HEK293 (cell line): Measurements from ENCODE around the gene PCTP.

Source experiments
- CTCF ChIA-PET: fragments of 350-600 bp; formaldehyde crosslinking; extraction: SDS; loops from one replicate; lab custom pipeline; 2021; ENCODE audit warnings: antibody characterized with exemption; lab: Yijun Ruan, JAX
- POLR2A ChIA-PET: fragments of 300-600 bp; formaldehyde crosslinking; extraction: SDS; loops from one replicate; lab custom pipeline; 2020; ENCODE audit warnings: antibody characterized with exemption, inconsistent platforms; lab: Yijun Ruan, JAX
- H3K27ac ChIP-seq: fragments of 200-500 bp; sonication (Bioruptor generic); 2 replicates; pipeline ENCODE4 v1.5.1; 2014; ENCODE audit warnings: low read depth, low read length, control low read depth, inconsistent platforms; ENCODE audit errors: extremely low read depth
- H3K36me3 ChIP-seq, 2 experiments: fragments of 200-500 bp in 1 of 2; sonication (Bioruptor generic) in 1 of 2; 1 replicate in 1 of 2; 2 replicates in 1 of 2; pipeline ENCODE4 v1.5.1; 2014 to 2017; ENCODE audit warnings: inconsistent platforms in 2 of 2, low read length in 2 of 2; ENCODE audit not compliant: control insufficient read depth in 2 of 2, insufficient read depth in 1 of 2
- H3K4me1 ChIP-seq: fragments of 200-500 bp; sonication (Bioruptor generic); 2 replicates; pipeline ENCODE4 v1.5.1; 2014; ENCODE audit warnings: mild to moderate bottlenecking, low read length, inconsistent platforms; ENCODE audit not compliant: control insufficient read depth, insufficient read depth
- H3K4me3 ChIP-seq: 2 replicates; pipeline ENCODE4 v1.5.1; 2011; ENCODE audit warnings: low read depth, mild to moderate bottlenecking, control low read depth, low read length, moderate library complexity
- H3K9me3 ChIP-seq: fragments of 200-500 bp; sonication (Bioruptor generic); 2 replicates; pipeline ENCODE4 v1.5.1; 2014; ENCODE audit warnings: low read depth, low read length, inconsistent platforms; ENCODE audit not compliant: control insufficient read depth, insufficient read depth
- ATF2 ChIP-seq: fragments of 450-650 bp; formaldehyde crosslinking; IDR thresholded peaks from 2 replicates; pipeline ENCODE4 v1.5.1; 2016; ENCODE audit warnings: missing biosample characterization, missing genetic modification characterization, low read depth
- BCL11A ChIP-seq: fragments of 450-650 bp; formaldehyde crosslinking; IDR thresholded peaks from 2 replicates; pipeline ENCODE4 v1.5.1; 2016; ENCODE audit warnings: low read depth, missing biosample characterization, missing genetic modification characterization
- BCL11B ChIP-seq: fragments of 450-650 bp; formaldehyde crosslinking; IDR thresholded peaks from 2 replicates; pipeline ENCODE4 v1.5.1; 2016; ENCODE audit warnings: low read depth, missing biosample characterization, missing genetic modification characterization
- GLI4 ChIP-seq: fragments of 450-650 bp; formaldehyde crosslinking; IDR thresholded peaks from 2 replicates; pipeline ENCODE4 v1.5.1; 2016; ENCODE audit warnings: missing biosample characterization, missing genetic modification characterization
- MEIS1 ChIP-seq: sonication (generic); formaldehyde crosslinking; IDR thresholded peaks from 2 replicates; pipeline ENCODE4 v1.8.1; 2022; ENCODE audit warnings: missing genetic modification reagents, mild to moderate bottlenecking, borderline replicate concordance
- ZNF112 ChIP-seq: fragments of 450-650 bp; formaldehyde crosslinking; IDR thresholded peaks from 2 replicates; pipeline ENCODE4 v1.5.0; 2017; ENCODE audit warnings: missing biosample characterization, missing genetic modification characterization
- ZNF132 ChIP-seq: fragments of 450-650 bp; formaldehyde crosslinking; IDR thresholded peaks from 2 replicates; pipeline ENCODE4 v1.5.1; 2017; ENCODE audit warnings: missing biosample characterization, missing genetic modification characterization, borderline replicate concordance
- ZNF169 ChIP-seq: fragments of 450-650 bp; formaldehyde crosslinking; IDR thresholded peaks from 2 replicates; pipeline ENCODE4 v1.5.1; 2016; ENCODE audit warnings: missing biosample characterization, missing genetic modification characterization
- ZNF174 ChIP-seq: fragments of 450-650 bp; formaldehyde crosslinking; IDR thresholded peaks from 2 replicates; pipeline ENCODE4 v1.5.0; 2017; ENCODE audit warnings: missing biosample characterization, mild to moderate bottlenecking, missing genetic modification characterization
- ZNF19 ChIP-seq: fragments of 450-650 bp; formaldehyde crosslinking; IDR thresholded peaks from 2 replicates; pipeline ENCODE4; 2016; ENCODE audit warnings: missing biosample characterization, missing genetic modification characterization, low read depth
- ZNF214 ChIP-seq: fragments of 450-650 bp; formaldehyde crosslinking; IDR thresholded peaks from 2 replicates; pipeline ENCODE4 v1.5.1; 2017; ENCODE audit warnings: missing biosample characterization, mild to moderate bottlenecking, missing genetic modification characterization, borderline replicate concordance
- ZNF23 ChIP-seq: fragments of 450-650 bp; formaldehyde crosslinking; IDR thresholded peaks from 2 replicates; pipeline ENCODE4 v1.5.1; 2016; ENCODE audit warnings: missing biosample characterization, missing genetic modification characterization, borderline replicate concordance
- ZNF529 ChIP-seq: fragments of 450-650 bp; formaldehyde crosslinking; IDR thresholded peaks from 2 replicates; pipeline ENCODE4 v1.5.1; 2017; ENCODE audit warnings: missing genetic modification characterization, missing biosample characterization; ENCODE audit not compliant: insufficient replicate concordance
- ZNF530 ChIP-seq: fragments of 450-650 bp; formaldehyde crosslinking; IDR thresholded peaks from 2 replicates; pipeline ENCODE4 v1.5.1; 2016; ENCODE audit warnings: low read depth, missing biosample characterization, missing genetic modification characterization
- ZNF624 ChIP-seq: fragments of 450-650 bp; formaldehyde crosslinking; IDR thresholded peaks from 2 replicates; pipeline ENCODE4 v1.5.1; 2017; ENCODE audit warnings: missing biosample characterization, missing genetic modification characterization
- ZNF776 ChIP-seq: fragments of 450-650 bp; formaldehyde crosslinking; IDR thresholded peaks from 2 replicates; pipeline ENCODE4 v1.5.0; 2017; ENCODE audit warnings: missing biosample characterization, missing genetic modification characterization, borderline replicate concordance
- ZNF843 ChIP-seq: fragments of 450-650 bp; formaldehyde crosslinking; IDR thresholded peaks from 2 replicates; pipeline ENCODE4 v1.5.1; 2016; ENCODE audit warnings: missing biosample characterization, missing genetic modification characterization
- TF ChIP-seq, protein P1 (sequence below): fragments of 450-650 bp; formaldehyde crosslinking; IDR thresholded peaks from 2 replicates; pipeline ENCODE4 v1.5.1; 2016; ENCODE audit warnings: missing biosample characterization, missing genetic modification characterization

The PCTP gene

DNA sequence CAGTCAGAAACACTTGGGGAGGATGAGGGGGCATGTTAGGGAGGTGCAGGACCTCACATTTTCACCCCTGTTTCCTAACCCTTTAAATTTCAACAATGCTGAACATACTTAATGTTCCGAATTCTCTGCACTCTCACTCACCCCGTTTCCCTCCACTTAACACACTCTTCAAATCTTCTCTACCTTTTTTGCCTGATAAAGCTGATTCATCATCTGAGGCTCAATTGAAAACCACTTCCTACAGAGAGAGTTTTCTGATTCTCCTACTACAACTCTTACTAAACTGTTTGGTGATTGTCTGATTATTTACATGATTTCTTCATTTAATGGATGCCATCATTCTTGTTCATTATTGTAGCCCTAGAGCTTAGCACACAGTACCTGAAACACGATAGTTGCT, 42.4 kb downstream of the PCTP start:
- POLR2A ChIA-PET = interaction anchor here (0.7 kb wide), 1 partner anchor 369 kb away, joined by 3 read pairs; no protein-coding TSS in a partner anchor
- no peak for TF ChIP-seq ZNF23 (tag by site-specific recombination)
- TF ChIP-seq, protein P1, sequence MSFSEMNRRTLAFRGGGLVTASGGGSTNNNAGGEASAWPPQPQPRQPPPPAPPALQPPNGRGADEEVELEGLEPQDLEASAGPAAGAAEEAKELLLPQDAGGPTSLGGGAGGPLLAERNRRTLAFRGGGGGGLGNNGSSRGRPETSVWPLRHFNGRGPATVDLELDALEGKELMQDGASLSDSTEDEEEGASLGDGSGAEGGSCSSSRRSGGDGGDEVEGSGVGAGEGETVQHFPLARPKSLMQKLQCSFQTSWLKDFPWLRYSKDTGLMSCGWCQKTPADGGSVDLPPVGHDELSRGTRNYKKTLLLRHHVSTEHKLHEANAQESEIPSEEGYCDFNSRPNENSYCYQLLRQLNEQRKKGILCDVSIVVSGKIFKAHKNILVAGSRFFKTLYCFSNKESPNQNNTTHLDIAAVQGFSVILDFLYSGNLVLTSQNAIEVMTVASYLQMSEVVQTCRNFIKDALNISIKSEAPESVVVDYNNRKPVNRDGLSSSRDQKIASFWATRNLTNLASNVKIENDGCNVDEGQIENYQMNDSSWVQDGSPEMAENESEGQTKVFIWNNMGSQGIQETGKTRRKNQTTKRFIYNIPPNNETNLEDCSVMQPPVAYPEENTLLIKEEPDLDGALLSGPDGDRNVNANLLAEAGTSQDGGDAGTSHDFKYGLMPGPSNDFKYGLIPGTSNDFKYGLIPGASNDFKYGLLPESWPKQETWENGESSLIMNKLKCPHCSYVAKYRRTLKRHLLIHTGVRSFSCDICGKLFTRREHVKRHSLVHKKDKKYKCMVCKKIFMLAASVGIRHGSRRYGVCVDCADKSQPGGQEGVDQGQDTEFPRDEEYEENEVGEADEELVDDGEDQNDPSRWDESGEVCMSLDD = no peak
- no peak for TF ChIP-seq BCL11A (tag by site-specific recombination)
- TF ChIP-seq ZNF169 (tag by site-specific recombination) = no peak
- TF ChIP-seq BCL11B (tag by site-specific recombination) = no peak
- TF ChIP-seq ZNF624 (tag by site-specific recombination) = no peak
- no peak for TF ChIP-seq ZNF530 (tag by site-specific recombination)
- no peak for TF ChIP-seq GLI4 (tag by site-specific recombination)
- TF ChIP-seq ZNF214 (tag by site-specific recombination) = no peak
- TF ChIP-seq ATF2 (tag by site-specific recombination) = no peak
- no peak for TF ChIP-seq ZNF112 (tag by site-specific recombination)
- TF ChIP-seq ZNF132 (tag by site-specific recombination) = no peak

DNA sequence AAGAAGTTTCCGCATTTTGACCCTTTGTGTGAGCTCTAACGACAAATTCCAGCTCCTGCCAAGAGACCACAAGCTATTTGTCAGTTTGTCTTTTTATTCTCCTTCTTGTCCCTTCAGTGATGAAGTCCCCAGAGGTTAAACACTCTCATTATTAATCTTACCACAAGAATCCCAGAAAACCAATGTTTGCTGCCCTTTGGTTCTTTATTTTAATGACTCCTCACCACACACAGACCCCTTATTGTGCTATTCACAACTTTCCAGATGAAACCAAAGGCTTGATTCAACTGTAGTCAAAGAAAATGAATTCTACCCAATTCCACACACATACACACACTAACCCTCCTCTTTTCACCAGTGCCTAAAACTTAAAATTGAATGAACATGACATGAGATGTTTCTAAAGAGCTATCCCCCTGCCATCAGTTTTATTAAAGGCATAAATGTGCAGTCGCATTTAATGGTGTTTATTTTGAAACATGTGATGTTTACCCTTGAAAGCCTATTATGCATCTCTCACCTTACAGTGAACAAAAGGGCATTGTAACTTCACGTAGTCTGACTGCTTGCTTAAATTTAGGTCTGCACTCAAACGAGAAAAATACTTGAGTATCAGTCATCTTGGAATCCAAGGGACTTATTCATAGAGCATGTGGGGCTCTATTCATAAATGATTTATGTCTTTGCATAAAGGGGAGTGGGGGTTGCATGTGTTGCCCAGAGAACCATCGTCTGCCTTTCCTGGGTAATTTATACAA, 44.1 kb downstream of the PCTP start:
- TF ChIP-seq ZNF529 (tag by site-specific recombination) (no peak), ZNF19 (tag by site-specific recombination) (no peak), ZNF843 (tag by site-specific recombination) (no peak), ZNF174 (tag by site-specific recombination) (no peak), ZNF776 (tag by site-specific recombination) (no peak), MEIS1 (CRISPR knock-in tag) (0 out of 2 replicates have a peak, but pooled peaks have one; percentile 44)
- 0 out of 2 replicates have a peak, but pooled peaks cover 5% of the 10 kb centered on the region for H3K4me1 ChIP-seq
- H3K4me3 ChIP-seq = no peak overlapping the region
- no peaks in the 10 kb centered on the region for H3K36me3 ChIP-seq
- H3K27ac ChIP-seq = no peak overlapping the region
- H3K9me3 ChIP-seq = no peaks in the 10 kb centered on the region
- POLR2A ChIA-PET = no interaction called here
- CTCF ChIA-PET = interaction anchor here (0.6 to 1.1 kb wide), 3 partner anchors 30 to 389 kb away, joined by 3 to 5 read pairs (median 4); no protein-coding TSS in a partner anchor

More for the DNA sequence above, 42.4 kb downstream of the PCTP start:
- H3K4me1 ChIP-seq = 0 out of 2 replicates have a peak, but pooled peaks cover 5% of the 10 kb centered on the region
- no peaks in the 10 kb centered on the region for H3K36me3 ChIP-seq
- no peaks in the 10 kb centered on the region for H3K9me3 ChIP-seq
- CTCF ChIA-PET = no interaction called here
- no peak overlapping the region for H3K27ac ChIP-seq
- H3K4me3 ChIP-seq = no peak overlapping the region
